Spleen (tissue), 7 donors: ENCODE data around the gene IL10.

Source experiments
- POLR2A ChIP-seq, 3 donors: fragments of 450-650 bp; IDR thresholded peaks; one replicate each; pipeline ENCODE4 v1.5.1; 2017; ENCODE audit warnings: antibody characterized with exemption in 3 of 3, mild to moderate bottlenecking in 1 of 3
- TF ChIP-seq, protein P1 (sequence below), 11 experiments: fragments of 200-600 bp in 7 of 11; fragments of 450-650 bp in 4 of 11; sonication (generic) in 4 of 11; IDR thresholded peaks in 8 of 11; conservative IDR thresholded peaks in 3 of 11; 1 replicate in 7 of 11; 2 replicates in 4 of 11; pipeline versions ENCODE4 v1.4.0 to v1.8.0; 2016 to 2021; ENCODE audit warnings: antibody characterized with exemption in 11 of 11, inconsistent platforms in 4 of 11, mild to moderate bottlenecking in 1 of 11
- donor health status: DM: no; HTN: no; CAD: no; lungs with moderate emphysema.
- donor health status: DM: no; HTN: no; CAD: no.
- donor health status: DM: no; HTN: no; CAD: no.

DNA sequence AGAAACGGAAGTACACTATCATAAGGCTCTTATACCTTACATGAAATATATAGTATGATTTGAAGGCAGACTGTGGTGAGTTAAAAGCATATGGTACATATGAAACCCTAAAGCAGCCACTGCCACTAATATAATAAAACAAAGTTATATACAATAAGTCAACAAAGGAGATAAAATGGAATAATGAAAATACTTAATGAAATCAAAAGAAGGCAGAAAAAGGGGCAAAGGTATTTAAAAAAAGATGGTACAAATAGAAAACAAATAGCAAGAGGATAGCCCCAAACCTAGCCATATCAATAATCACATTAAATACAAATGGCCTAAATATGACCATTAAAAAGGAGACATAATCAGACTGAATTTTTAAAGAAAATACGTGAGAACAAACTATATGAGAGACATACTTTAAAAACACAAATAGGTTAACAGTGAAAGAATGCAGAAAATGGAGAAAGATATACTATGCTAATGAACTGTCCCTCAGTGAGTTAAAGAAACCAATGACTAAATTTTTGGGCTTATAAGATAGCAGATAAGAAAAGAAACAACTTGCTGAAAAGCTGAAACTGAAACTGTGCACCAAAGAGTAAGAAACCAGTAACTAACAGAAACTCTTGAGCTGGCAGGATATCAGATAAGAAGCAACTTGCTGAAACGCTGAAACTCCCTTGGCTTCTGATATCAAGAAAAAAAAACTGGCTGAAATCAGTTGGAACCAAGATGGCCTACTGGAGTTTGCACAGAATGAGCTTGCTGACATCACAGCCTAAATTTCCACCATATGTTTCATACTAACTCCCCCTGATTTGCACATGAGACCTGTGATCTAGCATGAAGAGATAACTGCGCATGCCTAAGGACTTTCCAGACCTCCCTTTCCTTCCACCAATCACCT, 44.3 kb upstream of the IL10 start:
- TF ChIP-seq, protein P1, sequence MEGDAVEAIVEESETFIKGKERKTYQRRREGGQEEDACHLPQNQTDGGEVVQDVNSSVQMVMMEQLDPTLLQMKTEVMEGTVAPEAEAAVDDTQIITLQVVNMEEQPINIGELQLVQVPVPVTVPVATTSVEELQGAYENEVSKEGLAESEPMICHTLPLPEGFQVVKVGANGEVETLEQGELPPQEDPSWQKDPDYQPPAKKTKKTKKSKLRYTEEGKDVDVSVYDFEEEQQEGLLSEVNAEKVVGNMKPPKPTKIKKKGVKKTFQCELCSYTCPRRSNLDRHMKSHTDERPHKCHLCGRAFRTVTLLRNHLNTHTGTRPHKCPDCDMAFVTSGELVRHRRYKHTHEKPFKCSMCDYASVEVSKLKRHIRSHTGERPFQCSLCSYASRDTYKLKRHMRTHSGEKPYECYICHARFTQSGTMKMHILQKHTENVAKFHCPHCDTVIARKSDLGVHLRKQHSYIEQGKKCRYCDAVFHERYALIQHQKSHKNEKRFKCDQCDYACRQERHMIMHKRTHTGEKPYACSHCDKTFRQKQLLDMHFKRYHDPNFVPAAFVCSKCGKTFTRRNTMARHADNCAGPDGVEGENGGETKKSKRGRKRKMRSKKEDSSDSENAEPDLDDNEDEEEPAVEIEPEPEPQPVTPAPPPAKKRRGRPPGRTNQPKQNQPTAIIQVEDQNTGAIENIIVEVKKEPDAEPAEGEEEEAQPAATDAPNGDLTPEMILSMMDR (IDR thresholded peaks at IDR 0.05 in 8 of 11, conservative IDR thresholded peaks at IDR 0.05 in 3 of 11): no peak
- no peak for TF ChIP-seq POLR2A (IDR thresholded peaks at IDR 0.05)
